ENCODE results near the gene MAPK1. TPM values are rescaled to one million over a fixed set of nuclear protein-coding genes. Genes with fewer than 3 reads are reported as not detected.
"Not testable (repeated sequence)": the region's sequence is repeated elsewhere in the genome, so short reads cannot be mapped to it uniquely, and the experiment has no call there.

The MAPK1 gene
- total RNA-seq, 1 experiment from 2014 or later: 139 TPM

GRCh38 chr22:21910367-21910766 is 42.9 kb upstream of the MAPK1 start:
- H3K4me3 ChIP-seq (ENCODE audit: low read depth, low read length, poor library complexity, severe bottlenecking); H3K9me3 ChIP-seq (ENCODE audit: low read depth, low read length, poor library complexity, severe bottlenecking); H3K4me1 ChIP-seq (ENCODE audit: insufficient read depth, low read length, poor library complexity, severe bottlenecking); intact Hi-C loops (cut with micrococcal nuclease; ENCODE audit: unreplicated experiment); H3K36me3 ChIP-seq (ENCODE audit: insufficient read depth, low read length, poor library complexity, severe bottlenecking); BruUV-seq (replicated peaks); H3K27me3 ChIP-seq (replicated peaks; ENCODE audit: insufficient read depth, low read depth, low read length, poor library complexity); DNase-seq (ENCODE audit: low spot score); H3K27ac ChIP-seq (ENCODE audit: low read depth, low read length, poor library complexity, severe bottlenecking); CTCF ChIA-PET: not testable (repeated sequence)
- POLR2A ChIA-PET (ENCODE audit: low non-redundant PET): interaction anchor here (0.6 kb wide), 1 partner anchor 161 kb away, joined by 3 read pairs; no protein-coding TSS in a partner anchor

DNA sequence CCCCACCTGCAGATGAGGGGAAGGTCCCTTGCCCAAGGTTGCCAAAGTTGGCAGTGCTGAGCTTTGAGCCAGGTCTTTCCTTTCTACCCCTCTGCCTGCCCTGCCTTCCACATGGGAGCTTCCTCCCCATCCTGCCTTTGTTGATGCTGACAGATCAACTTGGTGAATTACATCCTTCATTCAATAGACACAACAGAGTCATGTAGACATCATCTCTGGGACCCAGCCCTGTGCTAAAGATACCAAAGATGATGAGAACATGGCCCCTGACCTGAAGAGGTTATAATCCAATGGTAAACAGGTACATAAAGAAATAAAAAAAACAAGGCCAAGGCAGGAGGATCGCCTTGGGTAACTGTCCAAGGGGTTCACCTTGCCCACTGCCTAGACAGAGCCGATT is 42.4 kb upstream of the MAPK1 start:
- Histone ChIP-seq H3K36me3 (ENCODE audit: insufficient read depth, low read length, poor library complexity, severe bottlenecking) (no peaks in the 10 kb centered on the region), H3K4me1 (ENCODE audit: insufficient read depth, low read length, poor library complexity, severe bottlenecking) (no peaks in the 10 kb centered on the region), H3K9me3 (ENCODE audit: low read depth, low read length, poor library complexity, severe bottlenecking) (no peaks in the 10 kb centered on the region), H3K27me3 (replicated peaks; ENCODE audit: insufficient read depth, low read depth, low read length, poor library complexity) (no peaks in the 10 kb centered on the region), H3K4me3 (ENCODE audit: low read depth, low read length, poor library complexity, severe bottlenecking) (no peak overlapping the region), H3K27ac (ENCODE audit: low read depth, low read length, poor library complexity, severe bottlenecking) (no peak overlapping the region)
- no peak for TF ChIP-seq EZH2 (IDR thresholded peaks at IDR 0.05; ENCODE audit: borderline replicate concordance, low read depth, low read length, poor library complexity, severe bottlenecking)
- TF ChIP-seq, protein P1, sequence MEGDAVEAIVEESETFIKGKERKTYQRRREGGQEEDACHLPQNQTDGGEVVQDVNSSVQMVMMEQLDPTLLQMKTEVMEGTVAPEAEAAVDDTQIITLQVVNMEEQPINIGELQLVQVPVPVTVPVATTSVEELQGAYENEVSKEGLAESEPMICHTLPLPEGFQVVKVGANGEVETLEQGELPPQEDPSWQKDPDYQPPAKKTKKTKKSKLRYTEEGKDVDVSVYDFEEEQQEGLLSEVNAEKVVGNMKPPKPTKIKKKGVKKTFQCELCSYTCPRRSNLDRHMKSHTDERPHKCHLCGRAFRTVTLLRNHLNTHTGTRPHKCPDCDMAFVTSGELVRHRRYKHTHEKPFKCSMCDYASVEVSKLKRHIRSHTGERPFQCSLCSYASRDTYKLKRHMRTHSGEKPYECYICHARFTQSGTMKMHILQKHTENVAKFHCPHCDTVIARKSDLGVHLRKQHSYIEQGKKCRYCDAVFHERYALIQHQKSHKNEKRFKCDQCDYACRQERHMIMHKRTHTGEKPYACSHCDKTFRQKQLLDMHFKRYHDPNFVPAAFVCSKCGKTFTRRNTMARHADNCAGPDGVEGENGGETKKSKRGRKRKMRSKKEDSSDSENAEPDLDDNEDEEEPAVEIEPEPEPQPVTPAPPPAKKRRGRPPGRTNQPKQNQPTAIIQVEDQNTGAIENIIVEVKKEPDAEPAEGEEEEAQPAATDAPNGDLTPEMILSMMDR (conservative IDR thresholded peaks at IDR 0.05; ENCODE audit: low read depth, low read length): no peak
- no TSS peak for BruUV-seq (replicated peaks)
- intact Hi-C loops (cut with micrococcal nuclease; ENCODE audit: unreplicated experiment): no loop called here
- ChIA-PET CTCF (no interaction called here), POLR2A (ENCODE audit: low non-redundant PET) (no interaction called here)
- DNase-seq (ENCODE audit: low spot score): no peak

- no peak overlapping the region for H3K27ac ChIP-seq (ENCODE audit: low read depth, low read length, poor library complexity, severe bottlenecking)
- no peak for TF ChIP-seq EZH2 (IDR thresholded peaks at IDR 0.05; ENCODE audit: borderline replicate concordance, low read depth, low read length, poor library complexity, severe bottlenecking)
- H3K9me3 ChIP-seq (ENCODE audit: low read depth, low read length, poor library complexity, severe bottlenecking): no peaks in the 10 kb centered on the region
- POLR2A ChIA-PET (ENCODE audit: low non-redundant PET): no interaction called here
- DNase-seq (ENCODE audit: low spot score): no peak
- H3K27me3 ChIP-seq (replicated peaks; ENCODE audit: insufficient read depth, low read depth, low read length, poor library complexity): no peaks in the 10 kb centered on the region
- H3K4me1 ChIP-seq (ENCODE audit: insufficient read depth, low read length, poor library complexity, severe bottlenecking): no peaks in the 10 kb centered on the region
- H3K4me3 ChIP-seq (ENCODE audit: low read depth, low read length, poor library complexity, severe bottlenecking): no peak overlapping the region
- CTCF ChIA-PET: no interaction called here
- BruUV-seq (replicated peaks): no TSS peak
- H3K36me3 ChIP-seq (ENCODE audit: insufficient read depth, low read length, poor library complexity, severe bottlenecking): no peaks in the 10 kb centered on the region
- intact Hi-C loops (cut with micrococcal nuclease; ENCODE audit: unreplicated experiment): no loop called here
Observed at GRCh38 chr22:21907638-21908522, 40.4 kb upstream of the MAPK1 start.

GRCh38 chr22:21905234-21905633 is 37.8 kb upstream of the MAPK1 start:
- BruUV-seq (replicated peaks); H3K36me3 ChIP-seq (ENCODE audit: insufficient read depth, low read length, poor library complexity, severe bottlenecking); intact Hi-C loops (cut with micrococcal nuclease; ENCODE audit: unreplicated experiment); DNase-seq (ENCODE audit: low spot score); H3K4me3 ChIP-seq (ENCODE audit: low read depth, low read length, poor library complexity, severe bottlenecking); H3K4me1 ChIP-seq (ENCODE audit: insufficient read depth, low read length, poor library complexity, severe bottlenecking); POLR2A ChIA-PET (ENCODE audit: low non-redundant PET); CTCF ChIA-PET; H3K27ac ChIP-seq (ENCODE audit: low read depth, low read length, poor library complexity, severe bottlenecking); H3K27me3 ChIP-seq (replicated peaks; ENCODE audit: insufficient read depth, low read depth, low read length, poor library complexity); H3K9me3 ChIP-seq (ENCODE audit: low read depth, low read length, poor library complexity, severe bottlenecking): not testable (repeated sequence)
